Mesodermal cell (in vitro differentiated cells): ENCODE measurements around the gene FANCC.

ENCODE experiments used
- H3K27ac ChIP-seq: 2 replicates; pipeline ENCODE4 v1.7.0; 2013; ENCODE audit warnings: mild to moderate bottlenecking, low read depth, low read length, moderate library complexity; ENCODE audit not compliant: severe bottlenecking
- H3K36me3 ChIP-seq: 2 replicates; pipeline ENCODE4 v1.7.1; 2013; ENCODE audit warnings: mild to moderate bottlenecking, low read length, moderate library complexity; ENCODE audit not compliant: control insufficient read depth, insufficient read depth
- H3K4me1 ChIP-seq: one replicate; pipeline ENCODE4 v1.7.1; 2013; ENCODE audit warnings: mild to moderate bottlenecking, low read length; ENCODE audit not compliant: insufficient read depth, control insufficient read depth, poor library complexity, severe bottlenecking
- H3K4me3 ChIP-seq: 2 replicates; pipeline ENCODE4 v1.7.0; 2013; ENCODE audit warnings: low read length, control low read depth, mild to moderate bottlenecking; ENCODE audit not compliant: insufficient read depth, poor library complexity, severe bottlenecking; ENCODE audit errors: extremely low read depth
- H3K9me3 ChIP-seq: 2 replicates; pipeline ENCODE4 v1.7.1; 2013; ENCODE audit warnings: mild to moderate bottlenecking, low read length, moderate library complexity; ENCODE audit not compliant: control insufficient read depth
- WGBS, 2 experiments: methylation state at CpG; one replicate each; pipeline ENCODE4 v1.1.5; 2013; ENCODE audit warnings: missing lambda C conversion rate in 2 of 2; ENCODE audit not compliant: insufficient coverage in 2 of 2; 5-methylcytosine and 5-hydroxymethylcytosine counted together

Gene FANCC

GRCh38 chr9:95264954-95265615, 52.4 kb downstream of the FANCC start:
- no peak overlapping the region for H3K27ac ChIP-seq
- no peak overlapping the region for H3K4me3 ChIP-seq
- no peaks in the 10 kb centered on the region for H3K9me3 ChIP-seq
- 74 to 88% methylated on average over 3 to 4 of the region's 5 CpGs for WGBS, 2 experiments
- peaks cover 14% of the 10 kb centered on the region for H3K4me1 ChIP-seq
- H3K36me3 ChIP-seq, result no peaks in the 10 kb centered on the region

- no peak overlapping the region for H3K4me3 ChIP-seq
- H3K36me3 ChIP-seq, result no peaks in the 10 kb centered on the region
- H3K4me1 ChIP-seq, result peaks cover 14% of the 10 kb centered on the region
- no peaks in the 10 kb centered on the region for H3K9me3 ChIP-seq
- H3K27ac ChIP-seq, result no peak overlapping the region
- WGBS, 2 experiments, result no CpG with 5 or more reads among the region's 1 CpG
Measured at GRCh38 chr9:95261890-95262289, 55.6 kb downstream of the FANCC start.

- no peaks in the 10 kb centered on the region for H3K4me1 ChIP-seq
- no peaks in the 10 kb centered on the region for H3K9me3 ChIP-seq
- H3K36me3 ChIP-seq, result peaks cover 9% of the 10 kb centered on the region
- H3K27ac ChIP-seq, result no peak overlapping the region
- H3K4me3 ChIP-seq, result no peak overlapping the region
- WGBS, 2 experiments, result 79 to 85% methylated on average over 6 to 7 of the region's 9 CpGs
Measured at GRCh38 chr9:95250462-95251221, 66.9 kb downstream of the FANCC start.

GRCh38 chr9:95249986-95250385, 67.5 kb downstream of the FANCC start:
- WGBS, 2 experiments, result 40% methylated on average over 1 of the region's 2 CpGs; no CpG with 5 or more reads in 1 of the 2 experiments
- H3K27ac ChIP-seq, result no peak overlapping the region

GRCh38 chr9:95246547-95246946, 71.0 kb downstream of the FANCC start:
- no peaks in the 10 kb centered on the region for H3K4me1 ChIP-seq
- no peak overlapping the region for H3K4me3 ChIP-seq
- no peaks in the 10 kb centered on the region for H3K9me3 ChIP-seq
- 100% methylated on average over 1 of the region's 1 CpG; no CpG with 5 or more reads in 1 of the 2 experiments for WGBS, 2 experiments
- no peak overlapping the region for H3K27ac ChIP-seq
- H3K36me3 ChIP-seq, result peaks cover 9% of the 10 kb centered on the region

More at GRCh38 chr9:95249986-95250385, 67.5 kb downstream of the FANCC start:
- Histone ChIP-seq H3K36me3 (peaks cover 9% of the 10 kb centered on the region), H3K4me1 (no peaks in the 10 kb centered on the region), H3K9me3 (no peaks in the 10 kb centered on the region), H3K4me3 (no peak overlapping the region)

- H3K27ac ChIP-seq, result no peak overlapping the region
- no peaks in the 10 kb centered on the region for H3K4me1 ChIP-seq
- no peaks in the 10 kb centered on the region for H3K9me3 ChIP-seq
- H3K4me3 ChIP-seq, result no peak overlapping the region
- peaks cover 9% of the 10 kb centered on the region for H3K36me3 ChIP-seq
Measured at GRCh38 chr9:95242613-95243012, 74.9 kb downstream of the FANCC start.

GRCh38 chr9:95239071-95239470, 78.4 kb downstream of the FANCC start:
- Histone ChIP-seq H3K4me1 (no peaks in the 10 kb centered on the region), H3K27ac (no peak overlapping the region), H3K9me3 (no peaks in the 10 kb centered on the region), H3K4me3 (no peak overlapping the region), H3K36me3 (no peaks in the 10 kb centered on the region)
- WGBS, 2 experiments, result 86 to 100% methylated on average over 1 to 2 of the region's 5 CpGs

GRCh38 chr9:95237336-95237735, 80.2 kb downstream of the FANCC start:
- WGBS, 2 experiments, result 82 to 100% methylated on average over 3 to 5 of the region's 7 CpGs
- Histone ChIP-seq H3K4me3 (no peak overlapping the region), H3K4me1 (no peaks in the 10 kb centered on the region), H3K36me3 (no peaks in the 10 kb centered on the region), H3K9me3 (no peaks in the 10 kb centered on the region), H3K27ac (no peak overlapping the region)

GRCh38 chr9:95230046-95230445, 87.5 kb downstream of the FANCC start:
- Histone ChIP-seq H3K9me3 (peaks cover 4% of the 10 kb centered on the region), H3K4me1 (peaks cover 10% of the 10 kb centered on the region), H3K36me3 (peaks cover 2% of the 10 kb centered on the region), H3K4me3 (no peak overlapping the region), H3K27ac (no peak overlapping the region)
- 97 to 98% methylated on average over 5 to 6 of the region's 6 CpGs for WGBS, 2 experiments

GRCh38 chr9:95229230-95229915, 88.1 kb downstream of the FANCC start:
- Histone ChIP-seq H3K4me3 (no peak overlapping the region), H3K36me3 (peaks cover 2% of the 10 kb centered on the region), H3K4me1 (peaks cover 10% of the 10 kb centered on the region), H3K27ac (no peak overlapping the region), H3K9me3 (peaks cover 4% of the 10 kb centered on the region)
- WGBS, 2 experiments, result 96 to 100% methylated on average over 2 of the region's 4 CpGs
